Glomerular visceral epithelial cell (primary cell): Measurements from ENCODE around the gene ALOXE3.
A peak's percentile ranks its signal among the peaks of the same experiment; 100 is the strongest.

Experiments used
- DNase-seq: peaks from one replicate; pipeline ENCODE4 v3.0.0-alpha.2; 2016; ENCODE audit errors: extremely low spot score

ALOXE3 gene

DNA sequence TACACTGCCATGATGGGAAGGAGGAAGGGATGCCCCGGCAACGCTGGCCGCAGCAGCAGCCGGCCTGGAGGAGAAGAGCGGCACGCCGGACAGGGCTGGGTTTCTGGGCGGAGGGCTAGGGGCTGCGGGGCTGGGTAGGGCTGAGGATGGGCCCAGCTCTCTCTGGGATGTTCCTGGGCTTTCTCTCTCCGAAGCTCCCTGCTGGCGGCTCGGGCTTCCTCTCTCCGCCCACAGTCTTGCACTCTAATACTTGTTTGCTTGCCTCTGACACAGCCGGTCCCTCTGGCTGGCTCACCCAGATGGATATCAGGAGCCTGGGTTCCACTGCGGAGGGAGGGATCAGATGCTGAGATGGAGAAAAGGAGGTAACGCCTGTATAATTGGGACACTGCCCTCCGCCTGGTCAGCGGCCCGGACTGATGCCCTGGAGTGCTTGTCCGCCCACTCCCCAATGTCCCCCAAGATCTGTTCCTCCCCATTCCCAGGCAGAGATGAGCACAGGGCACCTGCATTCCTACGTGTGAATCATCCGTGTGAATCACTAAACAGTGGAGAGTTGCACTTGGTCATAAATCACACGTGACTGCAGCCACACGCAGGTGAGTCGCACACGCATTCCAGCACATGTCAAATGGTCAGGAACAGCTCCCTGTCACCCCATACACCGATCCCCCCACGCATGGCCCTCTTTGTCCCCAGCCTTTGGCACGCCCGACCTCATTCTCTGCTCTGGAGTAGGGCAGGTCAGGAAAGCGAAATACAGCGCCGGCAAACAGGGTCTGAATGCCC lies at the start of gene ALOXE3:
ALOXE3 (minus strand) TSS at position 535 of the 789 bp plus-strand sequence; CDS start at position 11, 524 bp downstream.
- DNase-seq: peak; percentile 66

DNA sequence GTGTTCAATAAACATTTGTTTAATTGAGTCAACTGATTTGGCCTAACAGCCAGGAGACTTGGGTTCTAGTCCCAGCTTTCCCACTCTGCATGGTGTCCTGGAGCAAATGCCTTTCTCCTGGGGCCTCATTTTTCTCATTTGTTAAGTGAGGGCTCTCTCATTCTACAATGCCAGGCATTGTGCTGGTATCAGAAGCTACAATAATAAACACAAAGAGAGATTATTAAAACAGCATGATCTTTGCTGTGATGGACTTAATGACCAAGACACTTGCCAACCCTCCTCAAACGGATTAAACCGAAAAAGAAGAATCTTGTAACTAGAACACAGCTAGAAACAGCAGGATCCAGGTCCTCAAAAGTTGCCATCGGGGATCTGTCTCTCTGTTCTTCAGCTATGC lies 49.2 kb upstream of the ALOXE3 start:
- no peak for DNase-seq

DNA sequence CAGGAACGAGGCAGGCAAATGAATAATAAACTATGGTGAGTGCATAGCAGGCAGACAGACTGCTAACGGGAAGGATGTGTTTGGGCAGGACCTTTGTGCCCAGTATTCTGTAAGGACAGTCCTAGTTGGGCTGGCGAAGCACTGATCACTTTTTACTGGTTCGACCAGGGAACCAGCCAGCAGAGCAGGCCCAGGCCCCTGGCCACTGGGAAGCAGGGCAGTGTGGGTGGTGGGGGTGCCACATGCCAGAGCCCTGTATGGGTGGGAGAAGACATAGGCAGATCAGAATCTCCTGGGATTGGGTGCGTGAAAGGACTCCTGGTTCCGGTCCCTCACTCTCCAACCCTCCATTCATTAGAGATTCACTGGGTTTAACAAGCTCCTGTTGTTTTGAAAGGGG lies 48.4 kb upstream of the ALOXE3 start:
- DNase-seq: no peak

DNA sequence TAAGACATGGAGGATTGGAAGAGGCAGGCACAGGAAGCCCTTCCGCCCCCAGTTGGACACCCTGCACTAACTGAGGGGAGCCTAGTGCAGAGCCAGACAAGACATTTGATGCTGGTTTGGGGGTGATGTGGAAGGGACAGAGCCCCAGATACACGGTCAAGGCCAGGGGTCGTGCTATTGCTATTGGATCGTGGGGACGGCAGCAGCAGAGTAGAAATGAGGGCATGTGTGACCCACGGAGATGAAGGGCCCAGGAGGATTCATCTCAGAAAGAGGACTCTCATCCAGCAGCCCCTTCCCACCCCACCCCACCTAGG lies 46.5 kb upstream of the ALOXE3 start:
- DNase-seq: no peak

DNA sequence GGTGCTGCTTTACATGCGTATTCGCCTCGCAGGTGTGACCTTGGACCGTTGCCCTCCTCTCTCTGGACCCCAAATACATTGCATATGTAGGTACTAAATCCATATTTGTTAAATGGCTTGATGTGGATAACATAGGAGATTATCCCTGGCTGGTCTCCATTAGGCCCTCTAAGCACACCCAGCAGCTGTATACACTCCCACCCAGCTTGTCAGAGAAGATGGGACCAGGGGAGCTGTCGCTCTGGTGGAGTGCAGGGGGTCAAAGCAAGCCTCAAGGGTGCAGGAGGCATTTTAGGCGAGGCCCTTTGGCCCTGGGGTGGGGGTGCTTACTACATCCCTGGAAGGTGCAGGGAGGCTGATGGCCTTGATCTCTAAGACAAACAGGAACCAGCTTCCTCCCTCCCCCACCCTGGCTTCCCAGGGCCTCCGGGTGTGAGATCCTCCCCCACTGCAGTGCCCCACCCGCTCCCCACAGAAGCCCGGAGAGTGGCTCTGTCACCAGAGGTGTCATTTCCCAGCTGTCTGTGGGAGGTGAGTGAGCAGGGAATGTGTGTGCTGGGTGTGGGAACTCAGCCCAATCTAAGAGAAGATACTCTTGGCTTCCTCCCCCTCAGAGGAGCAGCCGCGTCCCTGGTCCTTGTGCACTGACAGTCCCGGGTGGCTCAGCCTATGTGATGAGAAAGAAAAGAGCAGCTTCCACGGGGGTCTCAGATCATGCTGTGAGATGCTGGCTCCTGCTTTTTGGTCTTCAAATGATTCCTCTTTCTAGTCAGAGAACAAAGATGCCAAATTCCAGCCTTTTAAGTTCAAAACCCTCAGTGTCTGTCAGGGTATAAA lies 45.9 kb upstream of the ALOXE3 start:
- DNase-seq: peak; percentile 51

DNA sequence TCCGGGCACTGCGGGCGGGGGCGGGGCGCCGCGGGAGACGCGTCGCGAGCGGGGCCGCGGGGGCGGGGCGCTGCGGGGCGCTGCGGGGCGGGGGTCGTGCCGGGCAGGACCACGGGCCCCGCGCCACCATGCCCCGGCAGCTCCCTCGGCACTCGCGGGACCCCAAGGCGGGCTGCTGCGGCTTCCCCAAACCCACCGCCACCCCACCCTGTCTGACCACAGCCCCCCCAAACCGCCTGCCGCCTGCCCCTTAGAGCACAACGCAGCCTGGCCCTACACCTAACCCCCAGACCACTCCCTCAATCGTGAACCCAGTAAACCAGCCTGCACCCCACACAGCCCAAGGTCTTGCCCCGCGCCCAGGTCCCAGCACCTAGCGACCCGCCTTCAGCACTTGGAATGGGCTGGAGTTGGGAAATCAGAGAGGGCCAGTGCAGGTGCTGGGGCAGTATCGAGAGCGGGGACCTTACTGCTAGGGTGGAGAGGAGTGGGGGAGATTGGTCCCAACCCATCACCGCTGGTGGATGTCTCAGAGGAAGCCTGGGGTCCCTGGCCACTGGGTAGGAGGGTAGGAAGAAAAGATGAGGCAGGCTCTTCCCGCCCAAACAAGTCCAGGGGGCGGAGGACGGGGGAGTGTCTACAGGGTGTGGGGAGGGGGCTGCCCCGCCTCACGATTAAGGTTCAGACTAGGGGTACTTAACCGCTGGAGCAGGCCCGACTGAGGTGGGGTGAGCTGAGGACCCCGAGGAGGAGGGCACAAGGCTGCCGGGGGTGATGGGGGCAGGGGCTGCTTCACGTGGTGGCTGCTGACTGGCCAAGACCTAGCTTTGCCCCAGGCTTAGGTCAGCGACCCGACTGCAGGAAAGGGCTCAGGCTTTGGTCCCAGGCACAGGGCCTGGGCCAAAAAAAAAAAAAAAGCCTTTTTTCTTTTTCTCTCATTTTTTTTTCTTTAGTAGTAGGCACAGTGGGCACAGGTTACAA lies 45.0 kb upstream of the ALOXE3 start:
- no peak for DNase-seq

DNA sequence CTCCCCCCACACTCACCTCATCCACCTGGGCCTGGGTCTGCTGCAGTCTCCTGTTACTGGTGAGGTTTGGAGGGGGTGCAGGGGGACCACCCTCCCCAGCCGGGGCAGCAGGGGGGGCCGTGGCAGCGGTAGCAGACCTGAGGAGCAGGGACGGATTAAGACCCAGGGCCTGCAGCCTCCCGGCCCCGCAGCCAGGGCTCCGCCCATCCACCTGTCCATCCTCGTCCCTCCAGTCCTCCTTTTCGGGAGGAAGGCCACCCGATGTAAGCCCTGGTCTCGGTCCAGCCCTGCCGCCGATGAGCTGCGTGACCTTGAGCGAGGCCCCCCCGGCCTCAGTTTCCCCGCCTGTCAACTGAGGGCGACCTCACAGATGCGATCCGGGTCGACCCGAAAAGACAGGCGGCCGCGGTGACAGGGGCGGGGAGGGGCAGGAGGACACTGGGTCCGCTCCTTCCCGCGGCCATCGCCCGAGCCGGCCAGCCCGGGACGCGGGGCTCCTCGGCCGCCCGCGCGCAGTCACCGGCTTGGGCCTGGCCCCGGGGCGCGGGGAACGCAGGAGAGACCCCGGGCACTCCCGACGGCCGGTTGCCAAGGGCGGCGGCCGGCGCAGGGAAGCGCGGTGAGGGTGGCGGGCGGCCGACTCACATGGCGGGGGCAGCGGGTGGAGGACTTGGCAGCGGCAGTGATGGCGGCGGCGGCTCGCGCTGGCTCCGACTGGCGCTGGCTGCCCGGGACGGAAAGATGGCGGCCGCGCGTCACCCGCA lies 44.1 kb upstream of the ALOXE3 start, which contains the start of gene VAMP2:
VAMP2 (minus strand) TSS at position 716 of the 764 bp plus-strand sequence; CDS start at position 647, 69 bp downstream.
- peak; percentile 65 for DNase-seq

DNA sequence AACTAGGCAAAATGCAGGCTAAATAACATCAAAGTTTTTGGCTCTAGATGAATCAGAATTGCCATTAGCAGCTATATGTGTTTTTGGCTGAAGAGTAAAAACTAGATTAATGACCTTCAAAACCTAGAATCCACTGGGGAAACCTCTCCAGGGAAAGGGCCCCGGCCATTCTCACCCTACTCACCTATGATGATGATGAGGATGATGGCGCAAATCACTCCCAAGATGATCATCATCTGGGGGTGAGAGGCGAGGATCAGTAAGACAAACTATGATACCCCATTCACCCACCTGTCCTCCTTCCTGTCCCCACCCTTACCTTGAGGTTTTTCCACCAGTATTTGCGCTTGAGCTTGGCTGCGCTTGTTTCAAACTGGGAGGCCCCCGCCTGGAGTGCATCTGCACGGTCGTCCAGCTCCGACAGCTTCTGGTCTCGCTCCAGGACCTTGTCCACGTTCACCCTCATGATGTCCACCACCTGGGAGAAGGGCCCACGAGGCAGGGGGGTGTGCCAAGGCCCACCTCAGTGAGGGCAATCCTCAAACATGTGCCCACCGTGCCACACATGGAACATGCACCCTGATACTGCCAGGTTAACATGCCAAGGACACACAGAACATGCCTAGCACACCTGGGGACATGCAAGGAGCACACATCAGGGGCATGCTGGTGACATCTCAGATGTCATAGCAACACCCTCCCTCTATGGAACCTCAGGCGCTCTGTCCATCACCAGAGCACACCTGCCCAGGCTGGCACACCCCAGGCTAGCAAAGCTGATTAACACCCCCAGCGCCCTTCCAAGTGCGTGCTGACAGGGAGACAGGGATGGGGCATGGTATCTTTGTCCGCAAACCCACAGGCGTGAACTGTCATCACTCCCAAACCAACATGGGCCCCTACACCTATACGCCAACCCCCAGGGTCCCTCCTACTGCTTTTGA lies 43.2 kb upstream of the ALOXE3 start:
- no peak for DNase-seq

DNA sequence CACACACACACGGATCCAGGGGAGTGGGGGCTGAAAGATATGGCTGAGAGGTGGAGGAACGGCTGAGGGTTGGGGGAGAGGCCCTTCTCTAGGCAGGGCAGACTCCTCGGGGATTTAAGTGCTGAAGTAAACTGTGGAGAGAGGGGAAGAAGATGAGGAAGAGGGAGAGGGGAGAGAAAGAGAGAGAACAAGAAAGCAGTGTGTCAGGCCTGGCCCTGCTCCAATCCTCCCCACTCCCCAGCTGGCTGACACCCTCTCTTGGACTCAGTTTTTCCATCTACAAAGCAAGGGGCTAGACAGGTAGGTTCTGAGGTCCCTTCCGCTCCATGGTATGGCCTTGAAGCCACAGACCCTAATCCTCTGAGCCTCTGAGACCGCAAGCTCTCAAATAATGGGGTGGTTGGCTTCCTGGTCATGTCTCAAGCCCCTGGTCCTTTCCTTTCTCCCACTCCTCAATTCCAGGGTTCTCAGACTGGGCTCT lies 42.5 kb upstream of the ALOXE3 start:
- no peak for DNase-seq

DNA sequence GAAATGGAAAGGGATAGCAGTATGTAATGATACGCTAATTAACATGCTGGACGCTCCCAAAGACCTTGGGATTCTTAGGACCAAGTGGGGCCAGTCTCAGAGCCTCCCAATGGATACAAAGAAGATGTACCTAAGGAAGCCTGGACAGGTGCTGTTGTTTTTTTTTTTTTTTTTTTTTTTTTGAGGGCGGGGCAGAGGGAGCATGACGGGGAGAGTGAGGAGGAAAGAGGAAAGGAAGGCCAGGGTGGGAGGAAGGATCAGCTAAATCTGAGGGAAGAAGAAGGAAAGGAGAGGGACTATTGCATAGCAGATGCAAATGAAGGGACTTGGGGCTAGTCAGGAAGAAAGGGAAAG lies 41.9 kb upstream of the ALOXE3 start:
- DNase-seq: no peak

DNA sequence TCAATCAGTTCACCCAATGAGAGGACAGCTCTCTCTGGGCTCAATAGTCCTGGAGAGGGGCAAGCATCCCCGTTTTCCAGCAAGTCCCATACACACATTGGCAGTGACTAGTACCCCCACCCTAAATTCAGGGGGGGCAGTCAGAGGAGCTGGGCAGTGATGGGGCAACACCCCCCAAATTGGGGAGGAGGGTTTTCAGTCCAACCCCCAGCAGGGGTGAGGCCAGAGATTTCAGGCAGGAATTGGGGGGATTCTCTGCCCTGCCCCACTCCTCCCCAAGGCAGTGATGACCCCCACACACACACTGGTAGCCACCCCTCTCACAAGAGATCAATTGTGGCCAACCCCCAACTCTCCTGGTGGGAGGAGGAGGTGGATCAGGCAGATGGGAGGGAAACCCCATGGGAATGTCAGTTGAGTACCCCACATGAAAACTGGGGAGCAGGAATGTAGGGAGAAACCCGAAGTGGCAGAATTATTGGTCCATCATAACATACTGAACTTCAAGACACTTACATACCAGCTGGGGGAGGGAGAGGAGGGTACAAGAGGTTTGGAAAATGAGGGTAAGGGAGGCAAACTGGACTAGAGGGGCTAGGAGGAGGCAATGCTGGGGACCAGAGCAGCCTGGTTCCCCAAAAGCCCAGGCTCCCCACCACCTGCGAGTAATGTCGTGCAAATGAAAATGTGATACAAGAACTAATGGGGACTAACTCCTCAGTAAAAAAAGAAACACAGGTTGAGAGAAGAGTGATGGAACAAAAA lies 41.3 kb upstream of the ALOXE3 start:
- no peak for DNase-seq

DNA sequence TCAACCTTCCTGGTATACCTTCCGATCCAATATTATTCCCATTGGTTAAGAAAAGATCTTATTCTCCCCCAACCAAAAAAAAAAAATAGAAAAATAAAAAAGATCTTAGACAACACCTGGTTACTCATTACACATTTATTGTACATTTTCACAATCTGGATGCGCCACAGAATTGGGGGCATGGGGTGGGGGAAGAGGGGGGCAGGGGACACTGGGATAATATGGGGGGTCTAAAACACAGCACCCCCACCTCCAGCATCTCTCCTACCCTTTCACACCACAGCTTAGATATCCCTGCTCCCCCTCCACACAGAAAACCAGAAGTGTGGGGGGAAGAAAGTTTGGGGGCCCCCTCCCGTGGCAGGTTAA lies 40.7 kb upstream of the ALOXE3 start:
- no peak for DNase-seq

DNA sequence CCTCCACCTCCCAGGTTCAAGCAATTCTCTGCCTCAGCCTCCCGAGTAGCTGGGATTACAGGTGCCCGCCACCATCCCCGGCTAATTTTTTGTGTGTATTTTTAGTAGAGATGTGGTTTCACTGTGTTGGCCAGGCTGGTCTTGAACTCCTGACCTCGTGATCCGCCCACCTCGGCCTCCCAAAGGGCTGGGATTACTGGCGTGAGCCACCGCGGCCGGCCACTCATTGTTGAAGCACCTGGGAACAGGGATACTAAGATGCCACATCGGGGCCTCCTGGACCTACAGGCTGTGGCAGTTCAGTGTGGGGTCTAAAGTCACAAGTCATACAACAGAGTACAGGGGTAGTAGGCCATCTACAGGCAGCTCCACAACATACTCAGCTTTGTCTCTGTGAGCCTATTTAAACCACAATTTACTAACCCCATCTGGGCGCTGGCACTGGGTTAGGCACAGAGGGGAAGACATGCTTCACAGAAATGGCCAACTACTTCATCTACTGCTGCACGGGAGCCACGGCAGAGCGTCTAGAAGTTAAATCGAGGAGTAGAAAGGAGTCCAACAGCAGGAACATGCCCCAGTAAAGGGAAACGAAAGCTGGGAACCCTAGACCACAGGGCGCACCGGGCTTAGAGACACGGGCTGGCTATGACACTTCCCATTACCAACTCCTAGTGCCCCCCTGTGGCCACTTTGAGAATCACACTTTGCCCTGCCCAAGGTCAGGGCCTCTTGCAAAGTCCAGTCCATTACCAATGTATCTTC lies 40.1 kb upstream of the ALOXE3 start:
- peak; percentile 89 for DNase-seq

DNA sequence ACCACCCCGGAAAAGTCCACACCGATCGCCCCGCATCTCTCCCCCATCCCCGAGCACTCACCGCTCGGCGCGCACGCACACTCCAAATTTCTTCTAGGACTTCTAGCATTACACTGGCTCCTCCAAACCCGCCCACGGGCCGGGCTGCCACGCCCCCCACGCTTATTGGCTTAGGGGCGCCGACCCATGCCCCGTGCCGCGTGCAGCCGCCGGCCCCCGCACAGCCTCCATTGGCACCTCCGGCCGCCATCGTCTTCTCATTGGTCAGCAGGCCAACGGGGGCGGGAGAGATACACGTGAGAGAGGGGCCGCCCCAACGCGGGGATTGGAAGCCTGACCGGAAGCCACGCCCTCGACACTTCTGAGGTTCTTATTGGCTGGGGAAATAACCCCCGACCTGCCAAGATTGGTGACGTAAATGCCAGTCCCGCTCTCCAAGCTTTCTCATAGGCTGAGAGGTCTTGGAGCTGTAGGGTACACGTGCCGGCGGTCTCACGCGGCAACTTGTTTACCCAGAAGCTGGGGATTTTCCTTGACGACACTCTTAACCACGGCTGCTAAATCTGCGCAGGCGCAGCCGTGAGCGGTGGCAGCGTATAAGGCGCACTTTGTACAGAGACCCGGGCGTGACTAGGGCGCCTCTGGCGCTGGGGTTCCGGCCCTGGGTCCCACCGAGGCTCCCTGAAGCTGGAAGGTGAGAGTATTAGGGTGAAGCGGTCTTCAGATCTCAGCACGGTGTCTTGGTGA lies 38.1 kb upstream of the ALOXE3 start:
- peak; percentile 100 for DNase-seq

DNA sequence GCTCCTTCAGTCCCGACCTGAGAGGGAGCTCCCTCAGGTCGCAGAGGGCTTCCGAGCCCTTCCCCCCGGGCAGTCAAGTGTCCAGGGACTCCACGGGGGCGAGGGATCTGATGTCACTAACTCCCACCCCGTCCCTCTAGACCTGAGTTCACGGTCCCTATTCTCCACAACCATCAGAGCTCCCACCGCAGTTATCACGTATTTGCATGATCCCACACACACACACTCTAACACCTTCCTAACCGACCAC lies 37.6 kb upstream of the ALOXE3 start:
- DNase-seq: no peak

DNA sequence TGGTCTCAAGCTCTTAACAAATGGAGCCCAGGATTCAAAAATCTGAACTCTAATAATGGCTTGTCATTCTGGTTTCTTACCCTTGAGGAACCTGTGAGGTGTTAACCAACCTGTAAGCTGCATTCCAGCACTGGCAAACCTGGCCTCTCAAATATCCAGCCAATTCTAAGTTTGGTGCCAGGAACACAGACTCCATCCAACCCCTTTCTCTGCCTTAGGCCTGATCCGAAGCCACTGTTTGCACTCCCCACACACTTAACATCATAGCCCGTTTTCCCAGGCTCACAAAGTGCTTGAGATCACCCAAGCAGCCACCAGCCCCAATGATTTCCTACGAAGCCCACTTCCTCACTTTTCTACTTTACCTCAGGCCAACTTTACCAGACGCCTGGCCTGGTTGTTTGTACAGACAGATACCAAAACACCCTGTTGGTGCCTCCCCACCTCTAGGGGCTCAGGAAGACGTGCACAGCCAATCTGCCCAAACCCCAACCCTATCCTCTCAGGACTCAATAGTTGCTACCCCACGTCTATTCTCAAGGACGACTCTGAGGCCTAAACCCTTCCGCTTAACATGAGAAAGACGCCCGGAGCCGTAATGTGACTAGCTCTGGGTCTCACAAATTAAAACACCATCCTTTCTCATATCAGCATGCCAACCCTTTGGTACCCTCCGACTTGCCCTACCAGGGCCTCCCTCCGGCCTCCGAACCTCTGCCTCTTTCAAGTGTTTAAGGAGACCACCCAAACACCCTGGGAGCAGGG lies 37.1 kb upstream of the ALOXE3 start:
- no peak for DNase-seq

DNA sequence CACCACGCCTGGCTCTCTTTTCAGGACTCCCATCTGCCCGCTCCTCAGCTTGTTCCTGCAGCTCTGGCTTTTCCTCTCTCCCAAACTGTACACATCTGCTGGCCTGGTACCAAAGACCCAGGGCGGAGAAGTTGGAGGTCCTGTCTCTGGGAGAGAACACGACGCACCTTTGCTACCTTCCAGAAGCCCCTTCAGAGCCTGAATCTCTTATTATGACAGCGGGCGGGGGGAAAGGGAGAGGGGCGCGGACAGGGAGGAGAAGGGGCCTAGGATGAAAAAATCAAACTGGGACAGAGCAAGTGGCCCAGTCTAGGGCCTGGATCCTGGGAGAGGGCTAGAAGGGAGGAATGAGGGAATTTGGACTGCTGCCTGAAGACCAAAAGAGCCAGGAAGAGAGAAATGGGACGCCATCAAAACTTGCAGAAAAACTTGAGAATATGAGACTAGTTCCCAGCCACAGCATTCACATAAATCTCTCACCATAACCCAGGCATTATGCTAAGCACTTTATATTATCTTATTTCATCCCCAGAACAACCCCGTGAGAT lies 36.4 kb upstream of the ALOXE3 start:
- DNase-seq: no peak
